GM20000 (cell line): ENCODE results near the gene ARAP1.

Source experiments
- DNase-seq: peaks from one replicate; pipeline ENCODE4 v3.0.0; 2012; ENCODE audit warnings: low spot score
- TF ChIP-seq, protein P1 (sequence below): IDR thresholded peaks from 2 replicates; pipeline ENCODE4 v1.5.1; 2012; ENCODE audit warnings: mild to moderate bottlenecking, control low read depth; ENCODE audit errors: extremely low read depth, missing control alignments

The ARAP1 gene

GRCh38 chr11:72724021-72724551, 28.1 kb downstream of the ARAP1 start:
- no peak for DNase-seq
- TF ChIP-seq, protein P1, sequence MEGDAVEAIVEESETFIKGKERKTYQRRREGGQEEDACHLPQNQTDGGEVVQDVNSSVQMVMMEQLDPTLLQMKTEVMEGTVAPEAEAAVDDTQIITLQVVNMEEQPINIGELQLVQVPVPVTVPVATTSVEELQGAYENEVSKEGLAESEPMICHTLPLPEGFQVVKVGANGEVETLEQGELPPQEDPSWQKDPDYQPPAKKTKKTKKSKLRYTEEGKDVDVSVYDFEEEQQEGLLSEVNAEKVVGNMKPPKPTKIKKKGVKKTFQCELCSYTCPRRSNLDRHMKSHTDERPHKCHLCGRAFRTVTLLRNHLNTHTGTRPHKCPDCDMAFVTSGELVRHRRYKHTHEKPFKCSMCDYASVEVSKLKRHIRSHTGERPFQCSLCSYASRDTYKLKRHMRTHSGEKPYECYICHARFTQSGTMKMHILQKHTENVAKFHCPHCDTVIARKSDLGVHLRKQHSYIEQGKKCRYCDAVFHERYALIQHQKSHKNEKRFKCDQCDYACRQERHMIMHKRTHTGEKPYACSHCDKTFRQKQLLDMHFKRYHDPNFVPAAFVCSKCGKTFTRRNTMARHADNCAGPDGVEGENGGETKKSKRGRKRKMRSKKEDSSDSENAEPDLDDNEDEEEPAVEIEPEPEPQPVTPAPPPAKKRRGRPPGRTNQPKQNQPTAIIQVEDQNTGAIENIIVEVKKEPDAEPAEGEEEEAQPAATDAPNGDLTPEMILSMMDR = no peak

GRCh38 chr11:72723508-72723907, 28.7 kb downstream of the ARAP1 start:
- DNase-seq = no peak
- TF ChIP-seq, protein P1 = no peak

- peak; percentile 94 for DNase-seq
- TF ChIP-seq, protein P1 = no peak
Measured at GRCh38 chr11:72722050-72722748, 30.0 kb downstream of the ARAP1 start.

- TF ChIP-seq, protein P1 = no peak
- DNase-seq = no peak
Measured at GRCh38 chr11:72721689-72722049, 30.5 kb downstream of the ARAP1 start.

DNA sequence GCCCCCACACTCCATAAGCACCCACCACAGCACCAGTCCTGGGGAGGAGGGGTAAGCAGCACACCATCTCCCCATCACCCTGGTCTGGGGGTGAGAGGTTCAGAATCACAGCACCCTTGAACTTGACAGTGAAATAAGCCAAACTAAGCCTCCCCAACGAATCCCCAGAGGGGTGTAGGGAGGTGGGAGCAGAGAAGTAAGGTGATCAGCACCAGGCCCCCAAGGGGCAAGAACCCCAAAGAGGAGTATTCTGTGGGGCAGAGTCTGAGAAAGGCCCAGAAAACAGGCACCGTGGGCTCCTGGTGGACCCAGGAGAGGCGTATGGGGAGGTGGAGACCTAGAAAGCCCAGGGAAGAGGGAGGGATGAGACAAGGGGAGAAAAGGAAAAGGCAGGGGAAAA, 30.9 kb downstream of the ARAP1 start:
- DNase-seq = no peak
- TF ChIP-seq, protein P1 = no peak

GRCh38 chr11:72720784-72721183, 31.4 kb downstream of the ARAP1 start:
- TF ChIP-seq, protein P1 = no peak
- no peak for DNase-seq

DNA sequence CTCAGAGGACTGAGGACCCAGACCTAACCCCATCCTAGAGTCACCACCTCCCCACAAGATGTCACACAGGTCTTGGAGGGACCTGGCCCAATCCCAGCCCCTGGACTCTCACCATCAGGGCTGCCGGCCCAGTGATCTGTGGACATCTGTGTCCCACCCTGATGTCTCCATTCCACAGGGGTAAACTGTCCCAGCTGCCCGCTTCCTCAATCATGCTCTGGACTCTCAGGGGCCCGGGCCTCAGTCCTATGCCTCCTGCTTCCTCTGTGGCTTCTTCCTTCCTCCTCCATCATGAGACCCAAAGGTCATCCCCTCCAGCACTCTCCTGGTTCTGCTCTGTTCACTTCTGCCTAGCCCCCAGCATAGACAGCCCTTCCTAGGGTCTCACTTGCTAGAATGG, 32.2 kb downstream of the ARAP1 start:
- DNase-seq = no peak
- TF ChIP-seq, protein P1 = no peak
